Measurements from ENCODE around the gene IFIH1.

The IFIH1 gene

DNA sequence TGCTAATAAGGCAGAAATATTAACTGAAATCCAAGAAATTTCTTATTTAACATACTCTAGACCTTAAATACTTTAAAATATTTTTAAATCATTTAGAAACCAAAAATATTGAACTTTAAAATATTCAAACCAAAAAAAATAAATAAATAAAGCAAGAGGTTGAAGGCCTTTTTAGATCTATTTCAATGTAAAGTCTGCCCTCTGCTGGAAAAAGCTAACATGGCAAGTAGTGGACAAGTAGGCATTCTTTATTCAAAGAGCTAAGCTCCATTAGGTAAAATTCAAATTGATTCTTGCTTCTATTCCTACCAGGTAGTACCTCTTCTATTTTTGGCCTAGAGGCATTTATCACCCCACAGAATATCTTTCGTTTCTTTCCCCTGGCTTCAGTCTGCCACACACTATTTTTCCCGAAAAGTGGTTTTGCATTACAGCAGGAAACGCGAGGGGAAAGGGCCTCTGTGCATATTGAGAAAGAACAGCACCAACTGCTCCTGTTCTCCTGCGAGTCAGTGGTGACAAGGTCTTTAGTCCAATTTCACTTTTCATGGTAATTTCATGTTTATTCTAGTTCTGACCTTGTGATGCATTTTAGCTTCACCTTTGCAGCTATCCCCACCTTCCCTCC lies 20.4 kb downstream of the IFIH1 start:
- no peaks in the 10 kb centered on the region for H3K79me2 ChIP-seq (ENCODE audit: insufficient read depth, low read length)
- H3K36me3 ChIP-seq (ENCODE audit: insufficient read depth, low read length), result no peaks in the 10 kb centered on the region
- H3K9me3 ChIP-seq (ENCODE audit: insufficient read depth, low read depth, low read length), result no peaks in the 10 kb centered on the region
- H3K9ac ChIP-seq (ENCODE audit: low read depth, low read length, poor library complexity, severe bottlenecking), result no peak overlapping the region
- no peaks in the 10 kb centered on the region for H4K20me1 ChIP-seq (ENCODE audit: insufficient read depth, low read length, poor library complexity, severe bottlenecking)
- TF ChIP-seq, protein P1, sequence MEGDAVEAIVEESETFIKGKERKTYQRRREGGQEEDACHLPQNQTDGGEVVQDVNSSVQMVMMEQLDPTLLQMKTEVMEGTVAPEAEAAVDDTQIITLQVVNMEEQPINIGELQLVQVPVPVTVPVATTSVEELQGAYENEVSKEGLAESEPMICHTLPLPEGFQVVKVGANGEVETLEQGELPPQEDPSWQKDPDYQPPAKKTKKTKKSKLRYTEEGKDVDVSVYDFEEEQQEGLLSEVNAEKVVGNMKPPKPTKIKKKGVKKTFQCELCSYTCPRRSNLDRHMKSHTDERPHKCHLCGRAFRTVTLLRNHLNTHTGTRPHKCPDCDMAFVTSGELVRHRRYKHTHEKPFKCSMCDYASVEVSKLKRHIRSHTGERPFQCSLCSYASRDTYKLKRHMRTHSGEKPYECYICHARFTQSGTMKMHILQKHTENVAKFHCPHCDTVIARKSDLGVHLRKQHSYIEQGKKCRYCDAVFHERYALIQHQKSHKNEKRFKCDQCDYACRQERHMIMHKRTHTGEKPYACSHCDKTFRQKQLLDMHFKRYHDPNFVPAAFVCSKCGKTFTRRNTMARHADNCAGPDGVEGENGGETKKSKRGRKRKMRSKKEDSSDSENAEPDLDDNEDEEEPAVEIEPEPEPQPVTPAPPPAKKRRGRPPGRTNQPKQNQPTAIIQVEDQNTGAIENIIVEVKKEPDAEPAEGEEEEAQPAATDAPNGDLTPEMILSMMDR (conservative IDR thresholded peaks at IDR 0.05; ENCODE audit: low read length), result peak; percentile 79
- no peak for TF ChIP-seq EZH2phosphoT487 (IDR thresholded peaks at IDR 0.05; ENCODE audit: borderline replicate concordance)
- no peaks in the 10 kb centered on the region for H3K9me2 ChIP-seq (replicated peaks; ENCODE audit: low read depth, low read length)
- H3K4me1 ChIP-seq (ENCODE audit: insufficient read depth, low read length, poor library complexity, severe bottlenecking), result no peaks in the 10 kb centered on the region
- no peak overlapping the region for H2AFZ ChIP-seq (ENCODE audit: low read length)
- no peaks in the 10 kb centered on the region for H3K27me3 ChIP-seq (ENCODE audit: insufficient read depth, low read length, poor library complexity, severe bottlenecking)
- no peaks in the 10 kb centered on the region for H3F3A ChIP-seq (ENCODE audit: low read depth)
- no peak overlapping the region for H3K4me3 ChIP-seq (ENCODE audit: low read length, poor library complexity, severe bottlenecking)
- no peak overlapping the region for H3K4me2 ChIP-seq (ENCODE audit: low read depth, low read length, poor library complexity, severe bottlenecking)

DNA sequence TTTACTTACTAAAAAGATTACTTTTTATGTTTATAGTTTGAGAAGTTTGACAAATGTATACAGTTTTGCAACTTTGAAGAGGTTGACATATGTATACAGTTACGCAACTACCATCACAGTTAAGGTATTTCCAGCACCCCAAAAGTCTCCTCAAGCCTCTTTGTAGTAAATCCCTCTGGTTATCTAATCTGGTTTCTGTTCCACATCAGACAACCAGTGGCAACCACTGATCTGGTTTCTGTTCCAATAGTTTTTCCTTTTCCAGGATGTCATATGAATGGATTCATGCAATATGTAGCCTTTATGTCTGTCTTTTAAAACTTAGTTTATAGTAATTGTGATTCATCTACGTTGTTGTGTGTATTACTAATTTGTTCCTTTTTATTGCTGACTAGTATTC lies 23.5 kb downstream of the IFIH1 start:
- H3K9me3 ChIP-seq (ENCODE audit: insufficient read depth, low read depth, low read length), result no peaks in the 10 kb centered on the region
- no peaks in the 10 kb centered on the region for H3K27me3 ChIP-seq (ENCODE audit: insufficient read depth, low read length, poor library complexity, severe bottlenecking)
- no peaks in the 10 kb centered on the region for H4K20me1 ChIP-seq (ENCODE audit: insufficient read depth, low read length, poor library complexity, severe bottlenecking)
- no peaks in the 10 kb centered on the region for H3K79me2 ChIP-seq (ENCODE audit: insufficient read depth, low read length)
- H3K4me1 ChIP-seq (ENCODE audit: insufficient read depth, low read length, poor library complexity, severe bottlenecking), result no peaks in the 10 kb centered on the region
- no peaks in the 10 kb centered on the region for H3K9me2 ChIP-seq (replicated peaks; ENCODE audit: low read depth, low read length)
- no peak overlapping the region for H2AFZ ChIP-seq (ENCODE audit: low read length)
- H3K4me3 ChIP-seq (ENCODE audit: low read length, poor library complexity, severe bottlenecking), result no peak overlapping the region
- no peak overlapping the region for H3K4me2 ChIP-seq (ENCODE audit: low read depth, low read length, poor library complexity, severe bottlenecking)
- no peak for TF ChIP-seq EZH2phosphoT487 (IDR thresholded peaks at IDR 0.05; ENCODE audit: borderline replicate concordance)
- TF ChIP-seq, protein P1 (conservative IDR thresholded peaks at IDR 0.05; ENCODE audit: low read length), result no peak
- no peak overlapping the region for H3K9ac ChIP-seq (ENCODE audit: low read depth, low read length, poor library complexity, severe bottlenecking)
- no peaks in the 10 kb centered on the region for H3K36me3 ChIP-seq (ENCODE audit: insufficient read depth, low read length)
- no peaks in the 10 kb centered on the region for H3F3A ChIP-seq (ENCODE audit: low read depth)

DNA sequence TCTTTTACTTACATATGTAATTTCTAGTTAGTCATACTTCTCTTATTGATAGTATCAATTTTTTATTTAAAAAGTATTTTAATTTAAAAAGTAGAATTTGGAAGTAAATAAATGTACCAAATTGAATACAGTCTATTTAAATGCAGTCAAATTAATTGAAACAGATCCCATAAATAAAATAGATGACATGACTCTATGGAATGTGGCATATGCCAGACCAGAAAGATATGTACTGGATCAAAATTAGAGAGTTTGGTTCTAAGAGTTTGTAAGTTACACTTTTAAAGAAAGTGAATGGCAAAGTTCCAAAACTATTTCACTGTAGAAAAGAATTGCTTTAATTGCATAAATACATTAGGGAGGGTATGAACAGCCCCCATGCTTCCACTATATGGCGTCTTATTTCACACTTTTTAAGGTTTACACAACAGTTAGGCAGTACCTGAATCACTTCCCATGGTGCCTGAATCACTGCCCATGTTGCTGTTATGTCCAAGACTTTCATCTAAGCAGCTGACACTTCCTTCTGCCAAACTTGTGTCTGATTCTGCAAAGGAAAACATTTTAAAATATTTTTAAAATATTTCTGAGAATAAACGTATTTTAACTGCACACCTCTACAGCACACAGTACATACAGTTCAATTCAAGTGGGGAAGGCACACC lies 25.2 kb downstream of the IFIH1 start:
- Histone ChIP-seq H3K9ac (ENCODE audit: low read depth, low read length, poor library complexity, severe bottlenecking) (no peak overlapping the region), H4K20me1 (ENCODE audit: insufficient read depth, low read length, poor library complexity, severe bottlenecking) (no peaks in the 10 kb centered on the region), H3K9me3 (ENCODE audit: insufficient read depth, low read depth, low read length) (no peaks in the 10 kb centered on the region), H3K79me2 (ENCODE audit: insufficient read depth, low read length) (no peaks in the 10 kb centered on the region), H3K36me3 (ENCODE audit: insufficient read depth, low read length) (no peaks in the 10 kb centered on the region), H3K4me1 (ENCODE audit: insufficient read depth, low read length, poor library complexity, severe bottlenecking) (no peaks in the 10 kb centered on the region), H3K9me2 (replicated peaks; ENCODE audit: low read depth, low read length) (no peaks in the 10 kb centered on the region), H3K4me3 (ENCODE audit: low read length, poor library complexity, severe bottlenecking) (no peak overlapping the region), H3F3A (ENCODE audit: low read depth) (no peaks in the 10 kb centered on the region), H3K4me2 (ENCODE audit: low read depth, low read length, poor library complexity, severe bottlenecking) (no peak overlapping the region), H3K27me3 (ENCODE audit: insufficient read depth, low read length, poor library complexity, severe bottlenecking) (no peaks in the 10 kb centered on the region), H2AFZ (ENCODE audit: low read length) (no peak overlapping the region)
- TF ChIP-seq EZH2phosphoT487 (IDR thresholded peaks at IDR 0.05; ENCODE audit: borderline replicate concordance), result no peak
